Measurements from ENCODE around the gene EML4. TPM values are rescaled to one million over a fixed set of nuclear protein-coding genes. Genes with fewer than 3 reads are reported as not detected.

The EML4 gene
- total and polyA plus RNA-seq, 8 donors: 12.5 to 44.0 (median 33.2) TPM

- FAIRE-seq (no peak), DNase-seq (no peak), ATAC-seq (no peak)
- no peaks in the 10 kb centered on the region for H3K36me3 ChIP-seq
- intact Hi-C loops (cut with DNase I): loop anchor here in 2 of 3 donors (10.0 kb wide), 1 partner anchor 105 kb away; no protein-coding TSS in a partner anchor
- no peak for TF ChIP-seq CTCF (IDR thresholded peaks at IDR 0.05)
- H3K27me3 ChIP-seq: no peaks in the 10 kb centered on the region
- no peak overlapping the region for H3K4me3 ChIP-seq
- 93 to 99% methylated on average over 5 of the region's 5 CpGs for WGBS, 2 donors
- no peaks in the 10 kb centered on the region for H3K9me3 ChIP-seq
- H3K4me1 ChIP-seq: peaks cover 26 to 40% (median 29%) of the 10 kb centered on the region in 3 donors
- H3K27ac ChIP-seq: no peak overlapping the region
These were observed 30.5 kb downstream of the EML4 start for GRCh38 chr2:42199626-42200025.

DNA sequence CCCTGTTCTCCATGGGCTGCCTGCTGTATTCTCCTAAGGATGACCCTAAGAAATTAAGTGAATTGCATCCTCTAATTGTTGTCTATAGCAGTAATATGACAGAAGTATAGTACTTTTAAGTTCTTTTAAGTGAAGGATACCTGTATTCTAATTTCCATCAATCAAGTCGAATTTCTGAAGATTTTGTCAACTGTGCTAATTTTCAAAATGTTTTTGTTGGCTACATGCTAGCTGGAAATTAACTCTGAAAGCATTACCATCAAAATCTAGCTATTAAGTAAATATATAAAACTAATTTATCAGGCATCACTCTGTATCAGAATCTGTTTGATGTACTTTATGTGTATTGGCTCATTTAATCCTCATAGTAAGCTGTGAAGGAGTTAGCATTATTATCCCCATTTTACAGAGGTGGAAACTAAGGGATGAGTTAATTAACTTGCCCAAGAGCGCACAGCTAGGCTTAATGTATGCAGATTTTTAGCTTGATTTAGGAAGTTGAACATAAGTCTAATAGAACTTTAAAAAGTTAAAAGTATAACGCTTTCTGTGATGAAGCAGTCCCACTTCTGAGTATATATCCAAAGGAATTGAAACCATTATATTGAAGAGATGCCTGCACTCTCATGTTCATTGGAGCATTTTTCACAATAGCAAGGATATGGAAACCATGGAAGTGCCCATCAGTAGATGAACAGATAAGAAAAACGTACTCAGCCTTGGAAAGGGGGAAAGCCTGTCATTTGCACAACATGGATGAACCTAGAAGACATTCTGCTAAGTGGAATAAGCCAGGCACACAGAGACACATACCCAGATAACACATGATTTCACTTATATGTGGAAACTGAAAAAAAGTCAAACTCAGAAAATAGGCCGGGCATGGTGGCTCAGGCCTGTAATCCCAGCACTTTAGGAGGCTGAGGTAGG lies 32.0 kb downstream of the EML4 start:
- intact Hi-C loops (cut with DNase I): no loop called here
- ATAC-seq: no peak

DNA sequence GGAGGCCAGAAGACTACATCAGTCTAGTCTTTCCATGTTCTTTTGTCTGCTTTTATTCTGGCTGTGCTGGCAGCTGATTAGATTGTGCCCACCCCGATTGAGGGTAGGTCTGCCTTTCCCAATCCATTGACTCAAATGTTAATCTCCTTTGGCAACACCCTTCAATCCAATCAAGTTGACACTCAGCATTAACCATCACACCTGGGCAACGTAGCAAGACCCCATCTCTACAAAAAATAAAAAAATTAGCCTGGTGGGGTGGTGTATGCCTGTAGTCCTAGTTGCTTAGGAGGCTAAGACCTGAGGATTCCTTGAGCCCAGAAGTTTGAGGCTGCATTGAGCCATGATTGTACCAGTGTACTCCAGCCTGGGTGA lies 33.5 kb downstream of the EML4 start:
- intact Hi-C loops (cut with DNase I): no loop called here
- H3K27me3 ChIP-seq: no peaks in the 10 kb centered on the region
- no peak overlapping the region for H3K27ac ChIP-seq
- TF ChIP-seq CTCF (IDR thresholded peaks at IDR 0.05): no peak
- no peaks in the 10 kb centered on the region for H3K9me3 ChIP-seq
- DNase-seq: no peak
- H3K4me1 ChIP-seq: peaks cover 1 to 15% (median 10%) of the 10 kb centered on the region in 3 donors
- H3K36me3 ChIP-seq: no peaks in the 10 kb centered on the region
- WGBS, 2 donors: 92 to 96% methylated on average over 2 of the region's 2 CpGs
- H3K4me3 ChIP-seq: no peak overlapping the region
- FAIRE-seq: no peak
- ATAC-seq: no peak

More for the DNA sequence above, 32.0 kb downstream of the EML4 start:
- Histone ChIP-seq H3K27me3 (no peaks in the 10 kb centered on the region), H3K9me3 (no peaks in the 10 kb centered on the region), H3K36me3 (no peaks in the 10 kb centered on the region), H3K27ac (no peak overlapping the region), H3K4me3 (no peak overlapping the region), H3K4me1 (peaks cover 12 to 24% (median 20%) of the 10 kb centered on the region in 3 donors)
- WGBS, 2 donors: 70 to 78% methylated on average over 5 of the region's 5 CpGs
- TF ChIP-seq CTCF (IDR thresholded peaks at IDR 0.05): no peak
- no peak for DNase-seq
- FAIRE-seq: no peak

DNA sequence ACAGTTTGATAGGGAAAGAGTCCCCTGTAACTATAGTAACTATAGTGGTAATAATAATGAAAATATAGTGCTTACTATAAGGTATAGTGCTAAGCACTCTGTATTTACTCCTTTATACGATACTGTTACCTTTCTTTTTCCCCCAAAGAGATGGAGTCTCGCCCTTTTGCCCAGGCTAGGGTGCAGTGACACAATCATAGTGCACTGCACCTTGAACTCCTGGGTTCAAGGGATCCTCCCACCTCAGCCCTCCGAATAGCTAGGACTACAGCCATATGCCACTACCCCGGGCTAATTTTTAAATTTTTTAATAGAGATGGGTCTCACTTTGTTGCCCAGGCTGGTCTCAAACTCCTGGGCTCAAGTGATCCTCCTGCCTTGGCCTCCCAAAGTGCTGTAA lies 34.6 kb downstream of the EML4 start:
- no peak for FAIRE-seq

More for the DNA sequence above, 34.6 kb downstream of the EML4 start:
- intact Hi-C loops (cut with DNase I): no loop called here
- ATAC-seq (no peak), DNase-seq (no peak)
- Histone ChIP-seq H3K4me1 (peaks cover 0 to 13% (median 5%) of the 10 kb centered on the region in 3 donors), H3K27me3 (no peaks in the 10 kb centered on the region), H3K27ac (no peak overlapping the region), H3K4me3 (no peak overlapping the region), H3K9me3 (no peaks in the 10 kb centered on the region), H3K36me3 (no peaks in the 10 kb centered on the region)
- WGBS, 2 donors: 92 to 93% methylated on average over 4 of the region's 4 CpGs
- TF ChIP-seq CTCF (IDR thresholded peaks at IDR 0.05): no peak
